GM18499 (cell line): Measurements from ENCODE around the gene CYB5B.

ENCODE experiments used
- ATAC-seq: cut with Tn5 transposase; IDR thresholded peaks from one replicate; pipeline ENCODE4 v1.9.1; 2021; ENCODE audit warnings: moderate number of reproducible peaks; ENCODE audit not compliant: insufficient read depth, unreplicated experiment

Gene CYB5B

DNA sequence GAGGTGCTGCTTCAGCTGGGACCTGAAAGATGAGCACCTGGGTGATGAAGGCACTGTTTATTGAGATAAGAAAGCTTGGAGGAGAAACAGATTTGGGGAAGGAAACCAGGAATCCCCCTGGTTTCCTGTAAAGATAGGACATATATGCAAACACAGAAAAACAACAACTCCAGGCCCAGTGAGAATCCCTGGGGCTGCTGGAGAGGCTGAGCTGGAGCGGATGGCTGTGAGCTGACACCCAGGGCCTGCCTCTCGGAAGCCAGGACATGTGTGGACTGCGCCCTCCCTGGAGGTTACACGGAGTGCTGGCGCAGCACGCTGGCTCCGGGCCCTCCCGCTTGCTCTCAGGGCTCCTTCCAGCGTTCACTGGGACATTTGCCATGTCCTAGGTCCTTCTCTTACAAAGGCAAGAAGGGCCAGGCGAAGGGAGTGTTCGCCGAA lies 57.5 kb downstream of the CYB5B start:
- no peak for ATAC-seq

DNA sequence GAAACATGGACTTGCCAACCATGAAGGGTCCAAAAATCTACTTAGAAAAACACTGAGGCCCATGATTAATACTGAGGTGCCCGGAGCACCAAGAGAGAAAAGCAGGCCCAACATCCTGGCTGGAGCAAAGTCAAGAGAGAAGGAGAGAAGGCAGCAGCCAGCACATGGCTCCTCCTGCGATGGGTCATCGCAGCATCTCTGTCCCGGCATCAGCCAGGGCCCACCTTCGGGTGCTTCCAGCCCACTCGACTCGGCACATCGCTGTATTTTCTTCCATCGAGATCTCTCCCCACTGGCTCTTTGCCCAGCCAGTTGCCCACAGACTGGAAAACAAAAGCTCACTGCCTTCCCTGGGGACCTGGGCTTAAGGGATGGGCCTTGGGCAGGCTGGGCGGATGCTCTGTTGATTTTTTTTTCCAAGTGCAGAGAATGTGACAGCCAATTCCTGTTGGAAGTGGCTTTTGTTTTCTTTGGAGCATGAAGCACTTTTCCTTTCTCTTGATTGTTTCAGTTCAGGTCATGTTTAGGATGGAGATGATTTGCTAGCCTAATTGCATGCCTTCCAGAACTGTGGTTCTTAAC lies 58.1 kb downstream of the CYB5B start:
- ATAC-seq: no peak

GRCh38 chr16:69483611-69484010 lies 59.2 kb downstream of the CYB5B start:
- ATAC-seq: no peak

GRCh38 chr16:69485361-69485760 lies 60.9 kb downstream of the CYB5B start:
- ATAC-seq: no peak

DNA sequence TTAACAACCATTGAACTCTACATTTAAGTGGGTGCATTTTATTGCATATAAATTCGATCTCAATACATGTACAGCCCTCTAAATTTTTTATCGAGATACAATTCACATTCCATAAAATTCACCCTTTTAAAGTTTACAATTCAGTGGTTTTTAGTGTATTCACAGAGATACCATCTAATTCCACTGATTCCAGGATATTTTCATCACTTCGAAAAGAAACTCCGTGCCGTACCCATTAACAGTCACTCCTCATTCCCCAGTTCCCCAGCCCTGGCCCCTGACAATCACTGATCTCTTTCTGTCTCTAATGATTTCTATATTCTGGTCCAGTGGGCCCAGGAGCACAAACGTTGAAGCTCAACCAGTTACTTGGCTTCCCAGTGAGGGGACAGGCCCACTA lies 61.4 kb downstream of the CYB5B start:
- no peak for ATAC-seq

GRCh38 chr16:69486272-69486671 lies 61.9 kb downstream of the CYB5B start:
- no peak for ATAC-seq

DNA sequence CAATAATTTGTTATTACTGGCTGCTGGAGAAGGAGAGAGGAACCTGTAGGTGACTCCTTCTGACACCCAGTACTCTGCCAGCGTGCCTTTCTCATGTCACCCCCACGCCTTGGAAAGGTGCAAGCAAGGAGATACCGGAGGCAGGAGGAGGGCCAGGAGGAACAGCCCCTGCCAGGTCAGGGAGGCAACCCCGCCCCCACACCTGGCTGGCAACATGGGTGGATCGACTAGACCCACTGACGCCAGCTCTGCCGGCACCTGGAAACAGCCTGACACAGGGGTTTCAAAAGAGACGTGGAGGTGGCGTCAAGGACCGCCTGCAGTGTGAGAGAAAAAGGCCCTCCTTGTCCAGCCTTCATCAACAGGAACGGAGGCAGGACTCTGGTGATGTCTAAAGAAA lies 62.3 kb downstream of the CYB5B start:
- no peak for ATAC-seq

GRCh38 chr16:69490707-69491324 lies 66.4 kb downstream of the CYB5B start:
- no peak for ATAC-seq

DNA sequence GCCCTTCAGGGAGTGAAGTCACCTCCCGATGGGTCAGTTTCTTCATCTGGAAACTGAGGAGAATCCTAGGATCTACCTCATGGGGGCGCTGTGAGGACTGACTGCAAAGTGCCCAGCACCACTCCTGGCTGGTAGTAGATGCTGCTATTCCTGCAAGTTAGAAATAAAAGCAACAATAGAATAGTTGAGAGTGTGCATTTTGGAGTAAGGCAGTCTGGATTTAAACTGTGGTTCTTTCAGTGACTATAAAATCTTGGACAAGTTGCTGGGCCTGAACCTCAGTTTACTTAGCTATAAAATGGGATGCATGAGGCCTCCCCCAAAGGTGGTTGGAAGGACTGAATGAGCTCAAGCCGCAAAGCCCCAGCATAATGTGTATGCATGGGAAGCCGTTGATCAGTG lies 70.6 kb downstream of the CYB5B start:
- no peak for ATAC-seq

- no peak for ATAC-seq
Observed at GRCh38 chr16:69495821-69496220, 71.4 kb downstream of the CYB5B start.

DNA sequence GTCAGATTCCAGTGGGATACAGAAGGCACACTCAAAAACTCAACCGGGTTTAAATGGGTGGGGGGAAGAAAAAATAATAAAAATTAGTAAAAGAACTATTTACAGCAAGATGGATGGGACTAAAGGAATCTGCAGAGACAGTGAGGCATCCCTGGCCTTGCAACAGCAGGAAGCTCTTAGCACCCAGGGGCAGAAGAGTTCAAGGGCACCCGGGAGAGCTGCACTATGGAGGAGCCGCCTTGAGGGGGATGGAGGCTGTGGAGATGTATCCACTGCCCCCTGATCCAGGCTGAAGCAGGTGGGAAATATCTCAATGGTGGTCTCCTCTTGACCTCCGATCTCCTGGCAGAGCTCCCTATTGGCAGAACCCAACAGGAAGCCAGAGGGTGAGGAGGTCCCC lies 72.0 kb downstream of the CYB5B start:
- ATAC-seq: no peak

DNA sequence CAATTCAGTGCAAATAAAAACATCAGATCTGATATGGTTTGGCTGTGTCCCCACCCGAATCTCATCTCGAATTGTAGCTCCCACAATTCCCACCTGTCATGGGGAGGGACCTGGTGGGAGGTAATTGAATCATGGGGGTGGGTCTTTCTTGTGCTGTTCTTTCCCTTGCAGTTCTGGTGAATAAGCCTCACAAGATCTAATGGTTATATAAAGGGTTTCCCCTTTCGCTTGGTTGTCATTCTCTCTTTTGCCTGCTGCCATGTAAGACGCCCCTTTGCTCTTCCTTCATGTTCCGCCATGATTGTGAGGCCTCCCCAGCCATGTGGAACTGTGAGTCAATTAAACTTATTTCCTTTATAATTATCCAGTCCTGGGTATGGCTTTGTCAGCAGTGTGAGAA lies 72.5 kb downstream of the CYB5B start:
- no peak for ATAC-seq

DNA sequence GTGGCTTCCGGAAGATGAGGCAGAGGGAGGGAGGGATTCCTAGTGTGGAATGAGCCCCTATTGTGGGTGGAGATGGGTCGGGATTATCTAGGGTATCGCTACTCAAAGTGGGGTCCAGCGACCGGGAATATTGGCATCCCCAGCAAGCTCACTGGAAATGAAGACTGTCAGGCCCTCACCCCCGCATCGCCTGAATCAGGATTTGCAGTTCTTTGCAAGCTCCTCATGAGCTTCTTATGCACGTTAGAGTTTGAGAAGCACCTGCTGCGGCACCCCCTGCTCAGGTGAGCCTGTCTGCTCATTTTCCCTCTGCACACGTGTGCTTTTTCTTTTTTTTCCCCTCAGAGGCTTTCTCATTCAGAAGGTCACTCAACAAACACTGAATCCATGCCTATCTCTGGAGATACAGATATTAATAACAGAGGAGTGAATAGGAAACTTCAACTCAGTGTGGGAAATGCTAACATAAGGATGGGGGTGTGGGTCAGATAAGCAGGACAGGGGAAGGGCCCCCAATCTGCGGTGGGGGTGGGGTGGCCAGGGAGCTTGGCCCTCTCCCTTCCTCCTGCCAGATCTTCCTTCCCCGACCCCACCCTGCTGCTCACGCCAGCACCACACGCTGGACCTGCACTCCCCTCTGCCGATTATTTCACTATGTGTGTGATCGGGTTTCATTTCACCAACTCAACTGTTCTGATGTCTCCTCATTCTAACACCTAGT lies 73.6 kb downstream of the CYB5B start:
- ATAC-seq: no peak

DNA sequence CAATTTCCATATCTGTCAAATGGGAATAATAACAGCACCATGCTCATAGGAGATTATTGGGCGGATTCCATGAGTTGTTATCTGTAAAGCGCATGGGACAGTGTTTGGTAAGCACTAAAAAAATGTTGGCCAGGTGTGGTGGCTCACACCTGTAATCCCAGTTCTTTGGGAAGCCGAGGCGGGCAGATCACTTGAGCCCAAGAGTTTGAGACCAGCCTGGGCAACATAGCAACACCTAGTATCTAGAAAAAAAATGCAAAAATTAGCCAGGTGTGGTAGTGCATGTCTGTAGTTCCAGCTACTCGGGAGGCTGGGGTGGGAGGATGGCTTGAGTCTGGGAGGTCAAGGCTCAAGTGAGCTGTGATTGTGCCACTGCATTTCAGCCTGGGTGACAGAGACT lies 74.5 kb downstream of the CYB5B start:
- ATAC-seq: no peak

DNA sequence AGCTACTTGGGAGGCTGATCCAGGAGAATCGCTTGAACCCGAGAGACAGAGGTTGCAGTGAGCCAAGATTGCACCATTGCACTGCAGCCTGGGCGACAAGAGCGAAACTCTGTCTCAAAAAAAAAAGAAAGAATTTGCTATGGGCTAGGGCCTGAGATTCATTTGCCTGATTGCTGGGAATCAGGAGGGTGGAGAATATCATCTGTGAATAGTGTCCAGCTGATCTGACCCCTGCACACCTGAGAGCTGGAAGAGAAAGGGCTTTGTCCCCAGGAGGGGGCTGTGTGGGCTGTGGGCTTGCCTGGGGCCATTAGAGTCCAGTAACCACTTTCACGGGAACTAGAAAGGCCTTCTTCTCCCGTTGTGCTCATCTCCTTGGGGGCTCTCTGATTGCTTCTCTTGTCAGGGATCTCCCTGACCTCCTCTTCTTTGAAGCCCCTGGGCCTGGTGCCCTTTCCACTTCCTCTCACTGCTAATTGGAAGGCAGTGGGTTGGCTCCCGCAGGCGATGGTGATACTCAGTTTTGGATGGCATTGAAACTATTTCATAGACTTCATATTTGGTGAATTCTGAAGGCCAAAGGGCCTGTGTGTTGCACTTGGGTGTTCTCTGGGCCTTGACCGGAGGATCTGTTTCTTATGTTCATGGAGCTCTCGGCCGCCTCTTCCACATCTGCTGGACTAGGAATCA lies 75.3 kb downstream of the CYB5B start:
- no peak for ATAC-seq

DNA sequence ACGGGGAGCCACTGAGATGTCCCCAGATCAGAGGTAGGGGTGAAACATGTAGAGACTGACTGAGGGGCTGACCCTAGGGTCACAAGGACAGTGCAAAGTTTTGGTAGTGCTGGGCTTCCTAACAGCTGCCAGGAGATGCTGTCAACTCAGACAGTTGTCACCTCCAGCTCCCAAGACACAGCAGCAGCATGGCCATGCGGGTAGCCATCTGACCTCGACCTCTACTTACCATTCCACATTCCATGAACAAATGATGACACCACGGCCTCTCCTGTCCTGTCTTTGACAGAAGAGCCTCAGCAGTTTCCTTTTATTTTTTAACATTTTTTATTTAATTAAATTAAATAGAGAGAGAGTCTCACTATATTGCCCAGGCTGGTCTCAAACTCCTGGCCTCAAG lies 76.1 kb downstream of the CYB5B start:
- ATAC-seq: no peak

GRCh38 chr16:69501956-69502745 lies 77.7 kb downstream of the CYB5B start:
- ATAC-seq: no peak

DNA sequence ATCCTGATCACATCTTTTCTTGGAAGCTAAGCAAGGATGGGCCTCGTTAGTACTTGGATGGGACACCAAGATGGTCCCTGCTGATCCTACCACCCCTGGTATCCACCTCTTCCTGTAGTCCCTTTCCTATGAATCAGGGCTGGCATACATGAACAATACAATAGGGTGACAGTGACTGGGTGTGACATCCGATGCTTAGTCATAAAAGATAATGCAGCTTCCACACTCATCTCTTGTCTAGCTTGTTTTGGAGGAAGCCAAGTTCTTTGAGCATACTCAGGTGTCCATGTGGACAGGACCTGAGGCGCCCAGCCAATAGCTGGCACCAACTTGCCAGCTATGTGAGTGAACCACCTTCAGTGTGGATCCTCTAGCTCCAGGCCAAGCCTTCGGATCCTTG lies 78.8 kb downstream of the CYB5B start:
- ATAC-seq: no peak

DNA sequence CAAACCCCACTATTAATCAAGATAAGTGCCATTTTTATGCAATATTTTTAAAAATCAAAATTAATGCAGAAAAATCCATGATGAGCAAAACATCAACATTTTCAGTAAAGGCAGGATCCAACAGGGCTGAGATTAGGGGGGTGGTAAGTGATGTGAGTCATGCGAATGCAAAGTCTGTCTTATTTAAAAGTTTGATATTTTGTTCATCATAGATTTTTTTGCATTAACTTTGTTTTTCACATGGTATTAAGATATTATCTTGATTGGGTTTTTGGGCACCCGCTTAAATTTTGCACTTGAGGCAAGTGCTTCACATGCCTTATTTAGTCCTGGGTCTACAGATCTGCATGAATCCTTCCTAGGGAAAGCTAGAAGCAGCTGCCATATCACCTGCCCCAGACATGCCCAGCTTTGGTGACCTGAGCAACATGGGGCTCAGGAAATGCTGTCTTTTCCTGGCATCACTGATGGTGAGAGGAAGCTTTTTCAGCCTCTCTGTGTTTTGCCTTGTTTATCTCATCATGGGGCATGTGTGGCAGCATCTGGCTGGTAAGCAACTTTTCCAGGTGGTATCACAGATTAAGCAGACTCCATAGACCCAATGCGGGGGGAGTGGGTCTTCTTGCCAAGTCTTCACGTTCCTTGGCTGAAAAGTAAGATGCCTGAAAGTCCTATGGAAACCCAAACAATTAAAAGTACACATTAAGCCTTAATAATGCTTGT lies 83.8 kb downstream of the CYB5B start:
- no peak for ATAC-seq

- no peak for ATAC-seq
Observed at GRCh38 chr16:69509125-69509524, 84.7 kb downstream of the CYB5B start.
